GM12875 (cell line): ENCODE data around the gene SGK1.

ENCODE experiments used
- H3K4me3 ChIP-seq: one replicate; pipeline ENCODE4 v1.5.1; 2011; ENCODE audit warnings: low read depth, low read length, control low read depth
- TF ChIP-seq, protein P1 (sequence below): IDR thresholded peaks from 2 replicates; pipeline ENCODE4 v1.5.1; 2011; ENCODE audit warnings: low read depth, mild to moderate bottlenecking, control low read depth, inconsistent platforms, low read length, moderate library complexity, borderline replicate concordance; ENCODE audit not compliant: insufficient read depth

SGK1 gene

DNA sequence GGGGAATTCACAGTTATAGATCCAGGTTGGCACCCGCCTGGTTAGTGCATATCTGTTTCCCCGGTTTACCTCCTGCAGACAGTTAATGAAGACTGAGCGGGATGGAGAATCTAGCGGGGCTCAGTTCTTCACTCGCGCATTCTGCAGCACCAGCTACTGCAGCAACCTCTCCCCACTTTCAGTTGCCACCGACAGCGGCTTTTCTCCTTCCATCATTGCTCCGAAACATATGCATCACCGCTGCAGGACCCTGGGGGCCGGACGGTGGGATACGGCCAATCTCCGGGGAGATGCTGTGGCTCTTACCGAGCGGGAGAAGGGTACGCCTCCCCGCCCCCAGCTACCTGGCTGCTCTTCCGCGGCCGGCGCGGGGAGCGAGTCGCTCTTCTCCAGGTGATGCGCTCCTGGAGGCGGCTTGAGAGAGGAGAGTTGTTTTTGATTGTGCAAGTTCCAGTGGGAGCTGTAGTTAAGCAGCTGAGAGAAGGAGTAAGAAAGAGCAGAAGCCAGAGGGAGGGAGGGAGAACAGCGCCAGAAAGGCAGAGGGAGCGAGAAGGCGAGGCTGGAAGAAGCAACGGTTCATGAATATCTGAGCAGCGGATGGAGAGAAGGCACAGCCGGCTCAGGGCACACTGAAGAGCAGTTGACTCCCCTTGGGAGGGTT lies at the start of gene SGK1:
SGK1 (minus strand) TSS at position 642 of the 661 bp plus-strand sequence. CDS start 652 bp downstream, outside the sequence.
- TF ChIP-seq, protein P1, sequence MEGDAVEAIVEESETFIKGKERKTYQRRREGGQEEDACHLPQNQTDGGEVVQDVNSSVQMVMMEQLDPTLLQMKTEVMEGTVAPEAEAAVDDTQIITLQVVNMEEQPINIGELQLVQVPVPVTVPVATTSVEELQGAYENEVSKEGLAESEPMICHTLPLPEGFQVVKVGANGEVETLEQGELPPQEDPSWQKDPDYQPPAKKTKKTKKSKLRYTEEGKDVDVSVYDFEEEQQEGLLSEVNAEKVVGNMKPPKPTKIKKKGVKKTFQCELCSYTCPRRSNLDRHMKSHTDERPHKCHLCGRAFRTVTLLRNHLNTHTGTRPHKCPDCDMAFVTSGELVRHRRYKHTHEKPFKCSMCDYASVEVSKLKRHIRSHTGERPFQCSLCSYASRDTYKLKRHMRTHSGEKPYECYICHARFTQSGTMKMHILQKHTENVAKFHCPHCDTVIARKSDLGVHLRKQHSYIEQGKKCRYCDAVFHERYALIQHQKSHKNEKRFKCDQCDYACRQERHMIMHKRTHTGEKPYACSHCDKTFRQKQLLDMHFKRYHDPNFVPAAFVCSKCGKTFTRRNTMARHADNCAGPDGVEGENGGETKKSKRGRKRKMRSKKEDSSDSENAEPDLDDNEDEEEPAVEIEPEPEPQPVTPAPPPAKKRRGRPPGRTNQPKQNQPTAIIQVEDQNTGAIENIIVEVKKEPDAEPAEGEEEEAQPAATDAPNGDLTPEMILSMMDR = no peak
- no peak within 1 kb of the TSS for H3K4me3 ChIP-seq

DNA sequence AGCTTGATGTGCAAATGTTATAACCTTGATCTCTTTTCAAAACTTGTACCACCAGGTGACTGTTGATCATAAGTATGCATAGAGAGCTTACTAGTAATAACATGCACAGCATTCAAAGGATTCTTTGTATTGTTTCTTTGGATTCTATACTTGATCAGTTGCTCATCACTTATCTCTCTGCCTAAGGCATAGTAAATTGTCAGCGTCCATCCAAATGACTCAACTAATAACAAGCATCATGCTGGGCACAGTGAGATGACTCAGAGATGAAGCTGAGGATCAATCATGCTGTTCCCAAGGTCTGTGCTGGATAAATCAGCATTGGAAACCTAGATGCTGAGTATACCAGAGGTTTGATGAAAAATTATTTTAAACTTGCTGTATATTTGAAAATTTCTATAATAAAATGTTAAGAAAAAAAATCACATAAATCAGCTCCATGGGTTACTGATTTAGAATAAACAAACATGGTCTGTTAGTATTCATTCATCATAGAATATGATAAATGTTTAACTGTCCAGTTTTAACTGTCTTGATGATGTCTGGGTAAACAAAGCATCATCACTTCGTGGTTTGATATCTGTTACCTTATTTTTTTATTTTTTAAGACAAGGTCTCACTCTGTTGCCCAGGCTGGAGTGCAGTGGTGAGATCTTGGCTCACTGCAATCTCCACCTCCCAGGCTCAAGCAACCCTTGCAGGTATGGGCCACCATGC lies 45.6 kb upstream of the SGK1 start:
- H3K4me3 ChIP-seq = no peak overlapping the region
- TF ChIP-seq, protein P1 = no peak

DNA sequence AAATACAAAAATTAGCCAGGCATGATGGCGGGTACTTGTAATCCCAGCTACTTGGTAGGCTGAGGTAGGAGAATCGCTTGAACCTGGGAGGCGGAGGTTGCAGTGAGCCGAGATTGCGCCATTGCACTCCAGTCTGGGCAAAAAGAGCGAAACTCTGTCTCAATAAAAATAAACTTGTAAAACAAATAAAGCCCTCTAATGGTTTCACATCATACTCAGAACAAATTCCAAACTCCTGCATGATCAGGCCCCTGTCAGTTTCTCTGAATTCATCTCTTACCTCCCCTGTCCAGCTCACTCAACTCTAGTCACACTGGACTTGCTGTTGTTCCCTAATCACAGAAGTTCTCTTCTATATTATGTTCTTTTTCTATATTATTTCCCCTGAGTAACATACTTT lies 43.1 kb upstream of the SGK1 start:
- no peak overlapping the region for H3K4me3 ChIP-seq
- TF ChIP-seq, protein P1 = no peak

DNA sequence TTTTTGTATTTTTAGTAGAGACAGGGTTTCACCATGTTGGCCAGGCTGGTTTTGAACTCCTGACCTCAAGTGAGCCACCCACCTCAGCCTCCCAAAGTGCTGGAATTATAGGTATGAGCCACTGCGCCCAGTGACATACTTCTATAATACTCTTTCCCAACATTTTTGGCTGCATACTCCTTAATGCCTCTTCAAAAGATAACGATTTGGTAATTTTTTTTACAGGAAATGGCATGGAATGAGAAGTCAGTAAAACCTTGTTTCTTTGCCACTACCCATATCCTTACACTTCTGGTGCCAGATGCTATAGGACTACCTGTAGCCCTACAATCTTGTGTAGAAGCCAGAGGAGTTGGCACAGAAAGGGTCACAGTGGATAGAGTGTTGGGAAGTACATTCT lies 41.4 kb upstream of the SGK1 start:
- no peak overlapping the region for H3K4me3 ChIP-seq
- TF ChIP-seq, protein P1 = no peak

DNA sequence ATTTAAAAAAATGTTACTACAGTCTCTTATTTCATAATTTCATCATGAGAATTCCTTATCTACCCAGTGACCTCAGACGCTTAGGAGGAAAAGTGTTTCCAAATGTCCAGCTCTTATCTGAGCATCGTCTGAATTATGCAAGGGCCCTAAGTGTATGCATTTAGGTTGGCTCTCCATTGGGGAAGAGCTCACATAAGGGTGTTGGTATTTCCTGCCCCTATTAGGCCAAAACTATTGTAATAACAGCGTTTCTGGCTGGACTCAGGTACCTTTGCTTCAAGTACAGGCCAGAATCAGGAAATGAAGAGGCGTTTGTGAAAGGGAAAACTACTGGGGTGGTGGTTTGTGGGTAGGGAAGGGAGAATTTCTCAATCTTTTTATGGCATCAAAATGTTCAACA lies 40.4 kb upstream of the SGK1 start:
- TF ChIP-seq, protein P1 = no peak

DNA sequence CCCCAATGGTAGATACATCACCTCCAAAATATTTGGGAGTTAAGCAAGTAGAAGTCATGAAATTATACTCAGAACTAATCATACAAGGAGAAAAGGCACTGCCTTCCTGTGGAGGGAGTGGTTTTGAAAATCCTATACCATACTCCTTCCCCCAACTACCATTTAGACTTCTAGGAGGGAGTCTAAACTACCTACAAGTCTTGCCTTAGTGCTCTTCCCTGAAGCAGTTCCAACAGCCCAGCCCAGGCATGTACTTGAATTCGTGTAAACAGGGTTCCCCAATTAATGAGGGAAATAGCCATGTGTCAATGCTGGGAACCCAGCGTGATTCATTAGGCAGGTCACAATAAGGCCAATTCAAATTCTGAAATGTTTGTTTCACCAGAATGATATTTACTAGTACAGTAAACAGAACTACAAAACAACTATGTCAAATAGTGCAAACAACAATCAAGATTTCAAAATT lies 39.1 kb upstream of the SGK1 start:
- H3K4me3 ChIP-seq = no peak overlapping the region
- TF ChIP-seq, protein P1 = no peak

More for the DNA sequence above, 40.4 kb upstream of the SGK1 start:
- no peak overlapping the region for H3K4me3 ChIP-seq

DNA sequence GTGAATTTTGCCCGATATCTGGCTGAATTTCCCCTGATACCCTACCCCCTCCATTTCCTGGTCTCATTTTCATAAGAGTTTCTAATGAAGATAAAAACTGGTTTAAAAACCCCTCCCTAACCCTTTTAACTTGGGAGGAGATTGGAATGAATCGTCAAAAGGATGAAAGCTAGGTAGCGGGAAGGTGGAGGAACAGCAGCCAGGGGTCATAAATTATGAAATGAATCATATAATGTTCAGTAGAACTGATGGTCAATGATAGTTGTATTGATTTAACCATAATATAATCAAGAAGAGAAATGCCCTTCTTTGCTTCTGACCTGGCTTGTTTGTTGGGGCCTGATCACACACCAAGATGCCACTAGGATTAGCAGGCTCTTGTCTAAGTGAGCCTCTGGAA lies 38.5 kb upstream of the SGK1 start:
- TF ChIP-seq, protein P1 = no peak
- H3K4me3 ChIP-seq = no peak overlapping the region
